Mesendoderm (in vitro differentiated cells): ENCODE results near the gene FLNB.

ENCODE experiments used
- DNase-seq: peaks from one replicate; pipeline ENCODE4 v3.0.0; 2013
- H2AK5ac ChIP-seq: 2 replicates; pipeline ENCODE4 v1.6.1; 2013; ENCODE audit warnings: low read length, inconsistent platforms
- H2BK120ac ChIP-seq: 2 replicates; pipeline ENCODE4 v1.6.1; 2013; ENCODE audit warnings: low read depth, mild to moderate bottlenecking, low read length, moderate library complexity, mixed read lengths
- H2BK15ac ChIP-seq: replicated peaks from 2 replicates; pipeline ENCODE4 v1.6.1; 2013; ENCODE audit warnings: low read depth, mild to moderate bottlenecking, moderate library complexity
- H2BK5ac ChIP-seq: 2 replicates; pipeline ENCODE4 v1.6.1; 2013; ENCODE audit warnings: low read length, inconsistent platforms
- H3K18ac ChIP-seq: 2 replicates; pipeline ENCODE4 v1.6.1; 2013; ENCODE audit warnings: mild to moderate bottlenecking, low read length, mixed read lengths
- H3K23ac ChIP-seq: one replicate; pipeline ENCODE4 v1.6.1; 2013; ENCODE audit warnings: low read length
- H3K27ac ChIP-seq: 2 replicates; pipeline ENCODE4 v1.5.1; 2013; ENCODE audit warnings: low read depth, mild to moderate bottlenecking, inconsistent platforms, low read length, moderate library complexity
- H3K27me3 ChIP-seq: 2 replicates; pipeline ENCODE4 v1.6.1; 2013; ENCODE audit warnings: low read length, control low read depth, mild to moderate bottlenecking, inconsistent platforms; ENCODE audit not compliant: insufficient read depth, poor library complexity
- H3K36me3 ChIP-seq: 2 replicates; pipeline ENCODE4 v1.6.1; 2013; ENCODE audit warnings: low read length, inconsistent platforms; ENCODE audit not compliant: control insufficient read depth, insufficient read depth
- H3K4ac ChIP-seq: one replicate; pipeline ENCODE4 v1.6.1; 2013; ENCODE audit warnings: low read depth, mild to moderate bottlenecking, low read length, moderate library complexity
- H3K4me1 ChIP-seq: 2 replicates; pipeline ENCODE4 v1.6.1; 2013; ENCODE audit warnings: low read depth, low read length, inconsistent platforms; ENCODE audit not compliant: control insufficient read depth
- H3K4me2 ChIP-seq: 2 replicates; pipeline ENCODE4 v1.6.1; 2013; ENCODE audit warnings: low read length
- H3K4me3 ChIP-seq: 2 replicates; pipeline ENCODE4 v1.5.1; 2013; ENCODE audit warnings: mild to moderate bottlenecking, low read length
- H3K56ac ChIP-seq: one replicate; pipeline ENCODE4 v1.6.1; 2013; ENCODE audit warnings: low read length
- H3K79me1 ChIP-seq: 2 replicates; pipeline ENCODE4 v1.6.1; 2013; ENCODE audit warnings: low read length, inconsistent platforms
- H3K79me2 ChIP-seq: 2 replicates; pipeline ENCODE4 v1.6.1; 2013; ENCODE audit warnings: mild to moderate bottlenecking, low read length; ENCODE audit not compliant: control insufficient read depth, insufficient read depth
- H3K9ac ChIP-seq: 2 replicates; pipeline ENCODE4 v1.6.1; 2013; ENCODE audit warnings: low read length, inconsistent platforms
- H4K5ac ChIP-seq: one replicate; pipeline ENCODE4 v1.6.1; 2013; ENCODE audit warnings: low read length
- H4K8ac ChIP-seq: one replicate; pipeline ENCODE4 v1.6.1; 2013; ENCODE audit warnings: low read depth, mild to moderate bottlenecking, control low read depth, low read length, moderate library complexity
- WGBS: extraction: QIAGEN DNeasy Blood & Tissue Kit; methylation state at CpG from one replicate; pipeline ENCODE4 v1.1.7; 2013; ENCODE audit warnings: low lambda C conversion rate, missing lambda C conversion rate; ENCODE audit not compliant: insufficient coverage; ENCODE audit errors: extremely low coverage; 5-methylcytosine and 5-hydroxymethylcytosine counted together

Gene FLNB

GRCh38 chr3:58120075-58120812 lies 112.0 kb downstream of the FLNB start:
- Histone ChIP-seq H3K23ac (no peak overlapping the region), H3K79me2 (no peaks in the 10 kb centered on the region), H2BK120ac (no peak overlapping the region), H3K18ac (no peak overlapping the region), H3K4ac (no peak overlapping the region), H3K4me2 (no peak overlapping the region), H3K27me3 (no peaks in the 10 kb centered on the region), H3K9ac (no peak overlapping the region), H3K79me1 (no peaks in the 10 kb centered on the region), H3K27ac (no peak overlapping the region), H3K4me3 (no peak overlapping the region), H3K4me1 (peaks cover 6% of the 10 kb centered on the region), H2AK5ac (no peak overlapping the region), H2BK5ac (no peak overlapping the region), H4K8ac (no peak overlapping the region), H2BK15ac (no peak overlapping the region), H4K5ac (no peak overlapping the region), H3K56ac (no peak overlapping the region), H3K36me3 (peaks cover 8% of the 10 kb centered on the region)
- WGBS = no CpG with 5 or more reads among the region's 10 CpGs
- DNase-seq = no peak

DNA sequence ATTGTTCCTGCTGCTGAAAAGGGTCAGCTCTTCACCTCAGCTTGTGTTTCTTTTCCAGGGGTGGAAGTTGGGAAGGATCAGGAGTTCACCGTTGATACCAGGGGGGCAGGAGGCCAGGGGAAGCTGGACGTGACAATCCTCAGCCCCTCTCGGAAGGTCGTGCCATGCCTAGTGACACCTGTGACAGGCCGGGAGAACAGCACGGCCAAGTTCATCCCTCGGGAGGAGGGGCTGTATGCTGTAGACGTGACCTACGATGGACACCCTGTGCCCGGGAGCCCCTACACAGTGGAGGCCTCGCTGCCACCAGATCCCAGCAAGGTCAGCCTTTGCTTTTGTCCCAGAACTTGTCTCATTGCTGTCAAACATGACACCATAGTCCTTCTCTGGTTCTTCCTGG lies 113.0 kb downstream of the FLNB start:
- Histone ChIP-seq H4K8ac (no peak overlapping the region), H3K27me3 (no peaks in the 10 kb centered on the region), H3K23ac (no peak overlapping the region), H3K79me1 (no peaks in the 10 kb centered on the region), H3K79me2 (no peaks in the 10 kb centered on the region), H3K36me3 (peaks cover 11% of the 10 kb centered on the region), H3K56ac (no peak overlapping the region), H3K4me3 (no peak overlapping the region), H4K5ac (no peak overlapping the region), H3K4me1 (peaks cover 6% of the 10 kb centered on the region), H3K4ac (no peak overlapping the region), H2BK120ac (no peak overlapping the region), H2BK5ac (no peak overlapping the region), H3K18ac (no peak overlapping the region), H2AK5ac (no peak overlapping the region), H3K27ac (no peak overlapping the region), H3K4me2 (no peak overlapping the region), H3K9ac (no peak overlapping the region), H2BK15ac (no peak overlapping the region)
- DNase-seq = no peak
- no CpG with 5 or more reads among the region's 11 CpGs for WGBS

- no peak for DNase-seq
- H3K4me2 ChIP-seq = no peak overlapping the region
- H3K23ac ChIP-seq = no peak overlapping the region
- H2AK5ac ChIP-seq = no peak overlapping the region
- no peak overlapping the region for H3K56ac ChIP-seq
- no peaks in the 10 kb centered on the region for H3K4me1 ChIP-seq
- H3K27ac ChIP-seq = no peak overlapping the region
- no peak overlapping the region for H4K8ac ChIP-seq
- no peaks in the 10 kb centered on the region for H3K79me1 ChIP-seq
- H2BK120ac ChIP-seq = no peak overlapping the region
- H2BK15ac ChIP-seq = no peak overlapping the region
- H2BK5ac ChIP-seq = no peak overlapping the region
- no peaks in the 10 kb centered on the region for H3K79me2 ChIP-seq
- no CpG with 5 or more reads among the region's 41 CpGs for WGBS
- no peak overlapping the region for H3K4ac ChIP-seq
- no peak overlapping the region for H3K18ac ChIP-seq
- H4K5ac ChIP-seq = no peak overlapping the region
- no peak overlapping the region for H3K4me3 ChIP-seq
- H3K9ac ChIP-seq = no peak overlapping the region
- no peaks in the 10 kb centered on the region for H3K27me3 ChIP-seq
- peaks cover 11% of the 10 kb centered on the region for H3K36me3 ChIP-seq
Observed at GRCh38 chr3:58122936-58123700, 114.9 kb downstream of the FLNB start.

DNA sequence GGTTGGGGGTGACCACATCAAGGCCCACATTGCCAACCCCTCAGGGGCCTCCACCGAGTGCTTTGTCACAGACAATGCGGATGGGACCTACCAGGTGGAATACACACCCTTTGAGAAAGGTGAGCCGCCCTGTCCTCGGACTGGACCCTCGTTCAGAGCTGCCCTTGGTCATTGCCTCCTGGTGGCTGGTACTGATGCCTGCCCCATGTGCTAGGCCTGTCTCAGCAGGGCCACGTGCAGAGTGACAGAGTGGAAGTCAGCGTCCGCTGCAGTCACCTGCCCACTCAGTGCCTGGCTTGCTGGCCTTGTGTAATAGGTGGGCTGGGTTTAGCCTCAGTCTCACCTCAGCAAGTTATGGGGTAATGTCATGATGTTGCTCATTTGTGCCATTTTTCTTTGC lies 116.2 kb downstream of the FLNB start:
- no peak overlapping the region for H4K8ac ChIP-seq
- no peaks in the 10 kb centered on the region for H3K79me2 ChIP-seq
- no peak overlapping the region for H3K18ac ChIP-seq
- H3K27ac ChIP-seq = no peak overlapping the region
- no peak overlapping the region for H2BK15ac ChIP-seq
- H3K23ac ChIP-seq = no peak overlapping the region
- H3K4me3 ChIP-seq = no peak overlapping the region
- H3K4me2 ChIP-seq = no peak overlapping the region
- H3K27me3 ChIP-seq = no peaks in the 10 kb centered on the region
- peak; percentile 21 for DNase-seq
- H3K4ac ChIP-seq = no peak overlapping the region
- no peak overlapping the region for H2AK5ac ChIP-seq
- no peak overlapping the region for H3K56ac ChIP-seq
- H3K9ac ChIP-seq = no peak overlapping the region
- no peak overlapping the region for H4K5ac ChIP-seq
- no peak overlapping the region for H2BK120ac ChIP-seq
- H3K79me1 ChIP-seq = no peaks in the 10 kb centered on the region
- WGBS = no CpG with 5 or more reads among the region's 8 CpGs
- no peaks in the 10 kb centered on the region for H3K4me1 ChIP-seq
- peaks cover 11% of the 10 kb centered on the region for H3K36me3 ChIP-seq
- H2BK5ac ChIP-seq = no peak overlapping the region

DNA sequence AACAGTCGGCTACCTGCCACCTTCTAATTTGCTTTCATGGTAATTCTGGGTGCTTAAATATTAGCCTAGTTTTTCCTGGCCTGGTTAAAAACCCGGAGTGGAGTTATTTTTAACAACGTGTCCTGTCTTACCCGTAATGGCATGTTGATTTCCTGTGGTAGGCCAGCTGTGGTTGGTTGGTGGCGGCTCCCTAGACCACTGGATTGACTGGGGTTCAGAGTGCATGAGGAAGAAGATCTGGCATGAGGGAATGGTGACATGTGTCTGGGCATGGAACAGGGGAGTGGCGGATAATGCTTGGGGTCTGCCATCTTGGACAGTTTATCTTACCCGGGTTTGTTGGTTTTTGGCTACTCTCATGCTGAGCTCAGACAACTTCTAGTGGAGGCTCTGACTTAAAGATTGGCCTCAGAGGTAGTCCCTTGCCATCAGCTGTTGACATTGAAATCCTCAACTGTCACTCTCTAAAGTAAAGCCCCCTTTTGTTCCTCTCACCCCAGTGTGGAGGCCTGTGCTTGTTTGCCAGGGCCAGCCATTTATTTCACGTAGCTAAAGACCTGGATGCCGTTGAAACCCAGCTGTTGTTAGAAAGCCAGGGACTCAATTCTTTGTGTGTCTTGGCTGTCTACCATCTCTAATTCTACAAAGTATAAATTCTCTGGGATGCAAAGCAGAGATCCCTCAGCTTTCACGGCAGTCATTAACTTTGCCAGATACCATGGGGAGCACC lies 121.0 kb downstream of the FLNB start:
- DNase-seq = no peak
- peaks cover 7% of the 10 kb centered on the region for H3K36me3 ChIP-seq
- no CpG with 5 or more reads among the region's 10 CpGs for WGBS

More for the DNA sequence above, 121.0 kb downstream of the FLNB start:
- no peak overlapping the region for H3K9ac ChIP-seq
- H3K27me3 ChIP-seq = no peaks in the 10 kb centered on the region
- no peak overlapping the region for H3K56ac ChIP-seq
- H3K4me2 ChIP-seq = no peak overlapping the region
- no peak overlapping the region for H3K4ac ChIP-seq
- H3K79me2 ChIP-seq = no peaks in the 10 kb centered on the region
- no peak overlapping the region for H3K23ac ChIP-seq
- H2BK15ac ChIP-seq = no peak overlapping the region
- no peaks in the 10 kb centered on the region for H3K4me1 ChIP-seq
- peaks cover 2% of the 10 kb centered on the region for H3K79me1 ChIP-seq
- no peak overlapping the region for H2BK120ac ChIP-seq
- H2AK5ac ChIP-seq = no peak overlapping the region
- H3K4me3 ChIP-seq = no peak overlapping the region
- no peak overlapping the region for H3K18ac ChIP-seq
- H3K27ac ChIP-seq = no peak overlapping the region
- no peak overlapping the region for H2BK5ac ChIP-seq
- H4K5ac ChIP-seq = no peak overlapping the region
- H4K8ac ChIP-seq = no peak overlapping the region
